Heart left ventricle (tissue), 11 donors: ENCODE data around the gene PDX1. TPM values are rescaled to one million over a fixed set of nuclear protein-coding genes. Genes with fewer than 3 reads are reported as not detected.

Experiments used
- polyA plus RNA-seq, 2 donors: library from polyadenylated mRNA; stranded (reverse); fragments of 200-250 nt; gene quantifications; one replicate each; pipeline ENCODE4 v1.2.3, GENCODE V29; 2013
- total RNA-seq, 9 donors: library from RNA; depleted of rRNA in 2 of 9; stranded (reverse); fragments of >200 nt in 2 of 9; fragmentation: NEBNext Ultra II Directional in 3 of 9; extraction: Animal tissue kit (Norgen Biotek cat#: 25700) in 3 of 9; gene quantifications; one replicate each; pipeline versions ENCODE4 v1.1.0 to v1.2.4, GENCODE V29; 2016 to 2023
- donor health status: ischemic (EF 13 %, LVEDD 7.1; RV severe dilation, severe dysfunction).
- donor health status: healthy with polysubstance abuse.
- donor health status: DM: no; HTN: yes; CAD: no.
- donor health status: DM: no; HTN: no; CAD: no.
- donor health status: ischemic (EF 25% LVEDD 5.7; RV mildly dilated, moderate dysfunction).
- donor health status: healthy.
- donor health status: DM: yes; HTN: yes; CAD: no.
- donor health status: PGD.
- donor health status: nonischemic (EF 23%, LVEDD 6.1; RV moderate dilation, normal function).

Gene PDX1
- total and polyA plus RNA-seq, 11 donors = not detected

Other genes starting within 250 kb of the PDX1 start
- gene GSX1, start 127.5 kb upstream of the PDX1 start, total RNA-seq = not detected
- gene GSX1, start 127.5 kb upstream of the PDX1 start, polyA plus RNA-seq = not detected
- gene CDX2, start 49.3 kb downstream of the PDX1 start, total RNA-seq = not detected
- gene CDX2, start 49.3 kb downstream of the PDX1 start, polyA plus RNA-seq = not detected
- not detected for gene URAD, start 68.7 kb downstream of the PDX1 start, total RNA-seq
- not detected for gene URAD, start 68.7 kb downstream of the PDX1 start, polyA plus RNA-seq
- gene FLT3, start 180.6 kb downstream of the PDX1 start, total RNA-seq = under 1 TPM in 7 of 9 donors, not detected in 2; 0.09 to 0.48 (median 0.23) TPM
- under 1 TPM; 0.11 to 0.18 TPM for gene FLT3, start 180.6 kb downstream of the PDX1 start, polyA plus RNA-seq
- 10 to 100 TPM in 3 of 9 donors, 1 to 10 TPM in 6; 7.4 to 18.8 (median 9.5) TPM for gene PAN3, start 218.5 kb downstream of the PDX1 start, total RNA-seq
- 1 to 10 TPM; 4.1 to 5.6 TPM for gene PAN3, start 218.5 kb downstream of the PDX1 start, polyA plus RNA-seq